H1 (cell line): ENCODE data around the gene RNF146. TPM values are rescaled to one million over a fixed set of nuclear protein-coding genes. Genes with fewer than 3 reads are reported as not detected.

Experiments
- ASH2L ChIP-seq: fragments of 200-600, 300-600 bp; sonication (generic); IDR thresholded peaks from one replicate; pipeline ENCODE4 v1.7.1; 2017; ENCODE audit warnings: low read length
- NRF1 ChIP-seq: IDR thresholded peaks from 2 replicates; pipeline ENCODE4 v1.6.1; 2011; ENCODE audit warnings: mild to moderate bottlenecking, low read depth, low read length, improper control_type of control experiment
- TAF1 ChIP-seq: IDR thresholded peaks from 2 replicates; pipeline ENCODE4 v1.6.1; 2011; ENCODE audit warnings: mild to moderate bottlenecking, low read depth, low read length
- TEAD4 ChIP-seq: IDR thresholded peaks from 2 replicates; pipeline ENCODE4 v1.6.1; 2012; ENCODE audit warnings: low read depth, low read length, inconsistent platforms, mixed read lengths
- polyA plus RNA-seq, 7 experiments: library from polyadenylated mRNA; depleted of rRNA in 3 of 7; stranded (reverse) in 5 of 7; unstranded in 2 of 7; fragments of >200 nt in 5 of 7; fragments of 200-250 nt in 2 of 7; gene quantifications; 1 replicate in 5 of 7; 2 replicates in 1 of 7; 4 replicates in 1 of 7; pipeline versions ENCODE4 v1.2.1 to v1.2.3, GENCODE V29; 2011 to 2013; ENCODE audit warnings: missing spikeins in 2 of 7, mixed read lengths in 2 of 7
- total RNA-seq: library from RNA; stranded (reverse); fragmentation: NEBNext Ultra II Directional; extraction: Animal tissue kit (Norgen Biotek cat#: 25700); gene quantifications from 2 replicates; pipeline ENCODE4 v1.2.1, GENCODE V29; 2021

The RNF146 gene
- total and polyA plus RNA-seq, 2 of the 8 experiments (the other 6 are each of a cell fraction or from before 2014, with no cell fraction given), result 16.1 to 30.8 TPM

GRCh38 chr6:127319686-127320085, 53.0 kb downstream of the RNF146 start (continued):
- TF ChIP-seq TEAD4 (no peak), ASH2L (no peak), NRF1 (no peak), TAF1 (no peak)
